Fibroblast of pulmonary artery (primary cell): Measurements from ENCODE around the gene COG7.
"Not testable (repeated sequence)": the region's sequence is repeated elsewhere in the genome, so short reads cannot be mapped to it uniquely, and the experiment has no call there.

ENCODE experiments used
- DNase-seq: peaks from one replicate; pipeline ENCODE4 v3.0.0-alpha.2; 2010; ENCODE audit warnings: low read depth
- H3K4me3 ChIP-seq: replicated peaks from 2 replicates; pipeline ENCODE4 v1.5.1; 2011; ENCODE audit warnings: low read depth, mild to moderate bottlenecking, control low read depth, low read length, moderate library complexity
- TF ChIP-seq, protein P1 (sequence below): IDR thresholded peaks from 2 replicates; pipeline ENCODE4 v1.5.1; 2011; ENCODE audit warnings: mild to moderate bottlenecking, control low read depth, low read length, inconsistent platforms; ENCODE audit errors: missing control alignments

Gene COG7

DNA sequence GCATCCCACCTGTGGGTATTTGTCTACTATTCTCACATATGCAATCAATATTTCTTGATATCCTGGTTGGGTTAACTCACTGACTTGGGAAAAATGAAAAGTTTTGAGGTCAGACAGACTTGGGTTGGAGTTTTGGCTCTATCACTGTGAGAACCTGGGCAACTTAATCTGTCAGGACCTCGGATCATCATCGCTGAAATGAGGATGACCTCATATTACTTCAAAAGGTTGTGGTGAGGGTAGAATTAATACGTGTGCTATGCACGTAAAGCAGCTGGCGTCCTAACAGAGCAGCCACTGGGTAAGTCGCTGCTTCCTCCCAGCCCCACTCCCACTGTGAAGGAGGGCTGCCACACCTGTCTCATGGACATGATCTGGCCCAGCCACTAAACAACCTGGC, 57.3 kb downstream of the COG7 start:
- no peak overlapping the region for H3K4me3 ChIP-seq
- DNase-seq = no peak
- TF ChIP-seq, protein P1, sequence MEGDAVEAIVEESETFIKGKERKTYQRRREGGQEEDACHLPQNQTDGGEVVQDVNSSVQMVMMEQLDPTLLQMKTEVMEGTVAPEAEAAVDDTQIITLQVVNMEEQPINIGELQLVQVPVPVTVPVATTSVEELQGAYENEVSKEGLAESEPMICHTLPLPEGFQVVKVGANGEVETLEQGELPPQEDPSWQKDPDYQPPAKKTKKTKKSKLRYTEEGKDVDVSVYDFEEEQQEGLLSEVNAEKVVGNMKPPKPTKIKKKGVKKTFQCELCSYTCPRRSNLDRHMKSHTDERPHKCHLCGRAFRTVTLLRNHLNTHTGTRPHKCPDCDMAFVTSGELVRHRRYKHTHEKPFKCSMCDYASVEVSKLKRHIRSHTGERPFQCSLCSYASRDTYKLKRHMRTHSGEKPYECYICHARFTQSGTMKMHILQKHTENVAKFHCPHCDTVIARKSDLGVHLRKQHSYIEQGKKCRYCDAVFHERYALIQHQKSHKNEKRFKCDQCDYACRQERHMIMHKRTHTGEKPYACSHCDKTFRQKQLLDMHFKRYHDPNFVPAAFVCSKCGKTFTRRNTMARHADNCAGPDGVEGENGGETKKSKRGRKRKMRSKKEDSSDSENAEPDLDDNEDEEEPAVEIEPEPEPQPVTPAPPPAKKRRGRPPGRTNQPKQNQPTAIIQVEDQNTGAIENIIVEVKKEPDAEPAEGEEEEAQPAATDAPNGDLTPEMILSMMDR = no peak

DNA sequence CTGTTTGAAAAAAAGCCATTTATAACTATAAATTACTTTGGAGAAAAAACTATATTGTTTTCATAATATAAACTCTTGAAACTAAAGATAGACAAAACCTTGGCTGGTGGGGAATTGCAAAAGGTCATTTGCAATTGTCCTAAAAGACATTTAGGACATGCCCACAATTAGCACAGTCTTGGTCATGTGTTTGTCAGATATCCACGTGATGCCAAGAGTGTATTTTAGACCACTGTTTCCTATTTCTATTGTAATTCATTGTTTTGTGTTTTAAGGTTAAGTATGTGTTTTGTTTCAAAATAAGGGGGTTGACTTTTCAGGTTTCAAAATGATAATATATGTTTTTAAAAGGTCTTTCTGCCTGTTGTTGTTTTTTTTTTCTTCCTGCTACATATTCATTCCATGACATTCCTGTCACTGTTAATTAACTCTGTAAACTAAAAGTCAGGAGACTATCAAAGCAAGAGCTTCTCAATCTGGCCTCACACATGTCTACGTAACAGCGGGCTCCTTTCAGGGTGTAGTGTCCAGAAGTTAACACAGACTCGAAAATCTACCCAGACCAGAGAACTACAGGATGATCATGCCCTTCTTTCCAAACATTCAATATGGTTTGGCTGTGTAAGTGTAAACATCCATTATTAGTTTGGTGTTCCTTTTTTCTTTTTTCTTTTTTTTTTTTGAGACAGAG, 58.7 kb downstream of the COG7 start:
- no peak for DNase-seq
- TF ChIP-seq, protein P1 = no peak
- no peak overlapping the region for H3K4me3 ChIP-seq

DNA sequence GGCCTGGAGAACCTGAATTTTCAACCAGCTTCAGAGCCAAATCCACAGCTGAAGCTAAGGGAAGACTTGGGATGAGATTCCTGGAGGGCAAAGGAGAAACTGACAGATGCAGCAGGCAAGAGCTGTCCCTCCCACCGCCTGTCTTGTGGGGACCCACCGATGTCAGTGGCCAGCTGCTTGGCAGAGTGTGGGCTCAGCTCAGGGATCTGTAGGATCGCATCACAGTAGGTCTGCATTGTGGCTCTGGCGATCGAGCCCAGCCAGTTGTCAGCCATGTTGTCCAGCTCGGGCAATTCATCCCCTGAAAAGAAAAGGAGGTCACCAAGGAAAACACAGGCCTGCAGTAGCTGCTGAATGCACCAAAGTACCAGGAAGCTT, 60.8 kb downstream of the COG7 start:
- no peak overlapping the region for H3K4me3 ChIP-seq
- TF ChIP-seq, protein P1 = no peak

DNA sequence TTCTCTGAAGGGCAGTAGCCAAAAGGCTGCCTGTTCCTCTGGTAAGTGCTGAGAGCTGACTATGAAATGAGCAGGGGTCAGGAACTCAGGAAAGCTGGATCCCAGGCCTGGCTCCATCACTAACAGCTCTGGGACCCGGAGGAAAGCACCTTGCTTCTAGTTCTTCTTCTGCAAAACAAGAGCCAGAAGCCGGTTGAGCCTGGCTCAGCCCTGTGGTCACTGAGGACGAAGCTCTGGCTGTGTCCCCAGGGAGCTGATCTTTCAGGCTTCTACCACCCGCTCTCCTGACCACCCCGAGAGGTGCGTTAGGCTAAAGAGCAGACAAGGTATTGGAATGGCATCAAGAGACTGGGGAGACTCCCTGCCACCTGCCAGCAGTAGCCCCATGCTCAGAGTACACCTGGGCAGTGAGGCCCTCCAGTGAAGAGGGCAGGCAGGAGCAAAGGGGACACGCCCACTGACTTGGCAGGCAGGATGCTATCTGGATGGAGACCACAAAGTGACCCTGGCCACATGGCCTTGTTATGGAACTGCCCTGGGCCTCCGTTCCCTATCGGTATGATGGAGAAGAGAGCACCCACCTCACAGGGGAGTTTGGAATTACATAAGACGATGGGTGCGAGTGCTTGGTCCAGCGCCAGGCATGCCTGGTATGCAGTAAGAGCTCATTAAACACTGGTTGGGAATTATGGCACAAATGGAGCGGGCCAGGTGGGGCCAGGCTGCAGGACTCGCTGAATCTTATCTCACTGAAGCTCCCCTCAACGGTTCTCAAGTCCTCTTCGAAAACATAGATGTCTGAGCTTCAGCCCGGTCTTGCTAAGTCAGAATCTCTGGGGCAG, 61.4 kb downstream of the COG7 start:
- TF ChIP-seq, protein P1 = no peak
- no peak overlapping the region for H3K4me3 ChIP-seq
- no peak for DNase-seq

More for the DNA sequence above, 60.8 kb downstream of the COG7 start:
- no peak for DNase-seq

GRCh38 chr16:23389936-23390335, 63.1 kb downstream of the COG7 start:
- not testable (repeated sequence) for H3K4me3 ChIP-seq, DNase-seq

- TF ChIP-seq, protein P1 = no peak
- no peak overlapping the region for H3K4me3 ChIP-seq
- no peak for DNase-seq
Measured at GRCh38 chr16:23389201-23389600, 63.8 kb downstream of the COG7 start.

- DNase-seq = no peak
- H3K4me3 ChIP-seq = no peak overlapping the region
- TF ChIP-seq, protein P1 = no peak
Measured at GRCh38 chr16:23388786-23389185, 64.2 kb downstream of the COG7 start.
